ENCODE measurements around the gene ARHGAP10.

ARHGAP10 gene

GRCh38 chr4:148090503-148091476 lies 358.9 kb downstream of the ARHGAP10 start:
- H3K27ac ChIP-seq, result no peak overlapping the region
- DNase-seq (ENCODE audit: low spot score), result no peak
- ChIA-PET CTCF (interaction anchor here (0.7 kb wide), 1 partner anchor 510 kb away, joined by 4 read pairs; no protein-coding TSS in a partner anchor), POLR2A (ENCODE audit: low non-redundant PET) (no interaction called here)
- TF ChIP-seq, protein P1, sequence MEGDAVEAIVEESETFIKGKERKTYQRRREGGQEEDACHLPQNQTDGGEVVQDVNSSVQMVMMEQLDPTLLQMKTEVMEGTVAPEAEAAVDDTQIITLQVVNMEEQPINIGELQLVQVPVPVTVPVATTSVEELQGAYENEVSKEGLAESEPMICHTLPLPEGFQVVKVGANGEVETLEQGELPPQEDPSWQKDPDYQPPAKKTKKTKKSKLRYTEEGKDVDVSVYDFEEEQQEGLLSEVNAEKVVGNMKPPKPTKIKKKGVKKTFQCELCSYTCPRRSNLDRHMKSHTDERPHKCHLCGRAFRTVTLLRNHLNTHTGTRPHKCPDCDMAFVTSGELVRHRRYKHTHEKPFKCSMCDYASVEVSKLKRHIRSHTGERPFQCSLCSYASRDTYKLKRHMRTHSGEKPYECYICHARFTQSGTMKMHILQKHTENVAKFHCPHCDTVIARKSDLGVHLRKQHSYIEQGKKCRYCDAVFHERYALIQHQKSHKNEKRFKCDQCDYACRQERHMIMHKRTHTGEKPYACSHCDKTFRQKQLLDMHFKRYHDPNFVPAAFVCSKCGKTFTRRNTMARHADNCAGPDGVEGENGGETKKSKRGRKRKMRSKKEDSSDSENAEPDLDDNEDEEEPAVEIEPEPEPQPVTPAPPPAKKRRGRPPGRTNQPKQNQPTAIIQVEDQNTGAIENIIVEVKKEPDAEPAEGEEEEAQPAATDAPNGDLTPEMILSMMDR (conservative IDR thresholded peaks at IDR 0.05; ENCODE audit: low read depth), result no peak

- POLR2A ChIA-PET (ENCODE audit: low non-redundant PET), result no interaction called here
- CTCF ChIA-PET, result no interaction called here
- H3K27ac ChIP-seq, result no peak overlapping the region
- no peak for DNase-seq (ENCODE audit: low spot score)
- TF ChIP-seq, protein P1 (conservative IDR thresholded peaks at IDR 0.05; ENCODE audit: low read depth), result no peak
Observed at GRCh38 chr4:148091896-148092295, 360.0 kb downstream of the ARHGAP10 start.

DNA sequence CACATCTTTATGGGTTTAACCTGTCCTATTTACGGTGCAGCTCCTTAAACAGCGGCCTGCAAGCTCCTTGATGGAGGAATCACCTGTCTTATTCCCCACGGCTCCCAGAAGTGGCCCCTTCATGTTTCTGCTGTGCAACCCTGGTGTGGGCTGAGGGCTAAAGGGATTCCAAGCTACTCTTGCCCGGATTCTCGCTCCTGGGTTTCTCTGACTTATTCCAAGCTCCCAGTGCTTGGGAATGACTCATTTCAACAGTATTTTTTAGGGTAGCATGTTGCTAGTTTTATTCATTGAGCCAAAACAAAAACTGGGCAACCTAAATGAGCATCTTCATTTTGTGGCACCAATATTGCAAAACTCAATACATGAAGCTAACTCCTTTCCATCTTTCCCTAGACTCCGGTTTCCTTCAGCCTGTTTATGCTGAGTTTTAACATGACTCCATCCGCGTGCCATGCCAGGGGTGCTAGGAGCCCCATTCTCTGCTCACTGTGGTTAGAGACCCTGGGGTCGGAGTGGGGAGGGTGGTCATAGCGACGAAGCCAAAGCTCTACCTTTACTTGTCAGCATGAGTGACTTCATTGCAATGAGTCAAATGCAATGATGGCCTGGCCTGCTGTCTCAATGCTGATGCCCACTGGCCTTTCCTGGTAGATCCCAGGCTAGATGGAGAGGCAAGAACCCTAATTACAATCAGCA lies 360.6 kb downstream of the ARHGAP10 start:
- TF ChIP-seq, protein P1 (conservative IDR thresholded peaks at IDR 0.05; ENCODE audit: low read depth), result no peak
- H3K27ac ChIP-seq, result no peak overlapping the region
- POLR2A ChIA-PET (ENCODE audit: low non-redundant PET), result no interaction called here
- CTCF ChIA-PET, result no interaction called here
- DNase-seq (ENCODE audit: low spot score), result no peak

GRCh38 chr4:148093065-148093464 lies 361.2 kb downstream of the ARHGAP10 start:
- POLR2A ChIA-PET (ENCODE audit: low non-redundant PET), result no interaction called here
- CTCF ChIA-PET, result no interaction called here
- DNase-seq (ENCODE audit: low spot score), result no peak
- TF ChIP-seq, protein P1 (conservative IDR thresholded peaks at IDR 0.05; ENCODE audit: low read depth), result no peak
- no peak overlapping the region for H3K27ac ChIP-seq

- POLR2A ChIA-PET (ENCODE audit: low non-redundant PET), result no interaction called here
- no peak overlapping the region for H3K27ac ChIP-seq
- TF ChIP-seq, protein P1 (conservative IDR thresholded peaks at IDR 0.05; ENCODE audit: low read depth), result no peak
- CTCF ChIA-PET, result no interaction called here
- DNase-seq (ENCODE audit: low spot score), result no peak
Observed at GRCh38 chr4:148094149-148094548, 362.3 kb downstream of the ARHGAP10 start.

GRCh38 chr4:148095346-148095923 lies 363.5 kb downstream of the ARHGAP10 start:
- ChIA-PET POLR2A (ENCODE audit: low non-redundant PET) (no interaction called here), CTCF (no interaction called here)
- no peak overlapping the region for H3K27ac ChIP-seq
- TF ChIP-seq, protein P1 (conservative IDR thresholded peaks at IDR 0.05; ENCODE audit: low read depth), result no peak
- no peak for DNase-seq (ENCODE audit: low spot score)
